ENCODE measurements around the gene PPFIBP1. TPM values are rescaled to one million over a fixed set of nuclear protein-coding genes. Genes with fewer than 3 reads are reported as not detected.
"Not testable (repeated sequence)": the region's sequence is repeated elsewhere in the genome, so short reads cannot be mapped to it uniquely, and the experiment has no call there.

PPFIBP1 gene
- total RNA-seq, 5 donors from 2014 or later (not counting 1 experiment from before 2014, with no cell fraction given): 4.1 to 6.1 (median 5.8) TPM

DNA sequence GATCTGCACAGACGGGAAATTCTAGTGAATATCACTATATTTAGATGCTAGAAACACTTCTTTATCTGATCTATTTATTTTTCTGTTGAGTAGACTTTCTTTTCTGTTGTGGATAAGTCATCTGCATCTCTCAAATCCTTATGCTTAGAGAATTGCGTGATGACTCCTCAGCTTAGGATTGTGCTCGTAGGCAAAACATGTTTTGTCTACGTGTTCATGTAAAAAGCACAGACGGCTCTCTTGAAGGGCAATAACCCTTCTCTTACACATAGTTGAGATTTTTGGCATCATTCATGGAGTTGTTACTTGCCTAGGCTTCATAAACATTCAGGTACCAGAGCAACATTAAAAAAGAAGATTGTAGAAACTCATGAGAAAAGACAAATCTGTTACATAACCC is 18.6 kb downstream of the PPFIBP1 start:
- no CpG with 5 or more reads among the region's 5 CpGs for WGBS (ENCODE audit: insufficient coverage)
- Mint-ChIP-seq H3K27me3 (peaks cover 1 to 11% of the 10 kb centered on the region in 2 donors), H3K9me3 (no peaks in the 10 kb centered on the region), H3K4me1 (peaks cover 0 to 10% (median 2%) of the 10 kb centered on the region in 3 donors), H3K27ac (no peak overlapping the region), H3K4me3 (no peak overlapping the region), H3K36me3 (peaks cover 5% of the 10 kb centered on the region)
- Histone ChIP-seq H3K4me3 (ENCODE audit: control insufficient read depth in 1 of 2, extremely low read depth in 1 of 2, low read length in 1 of 2) (no peak overlapping the region), H3K27me3 (replicated peaks in 1 of 2; ENCODE audit: control insufficient read depth in 2 of 2, extremely low read depth in 1 of 2, insufficient read depth in 2 of 2, low read length in 1 of 2) (peaks cover 0 to 5% of the 10 kb centered on the region in 2 experiments), H3K36me3 (ENCODE audit: control insufficient read depth in 2 of 2, extremely low read depth in 1 of 2, insufficient read depth in 1 of 2, low read length in 1 of 2) (no peaks in the 10 kb centered on the region), H3K27ac (ENCODE audit: low read length) (no peak overlapping the region), H3K4me1 (ENCODE audit: control insufficient read depth in 1 of 2, extremely low read depth in 1 of 2, insufficient read depth in 2 of 2, low read length in 2 of 2) (peaks cover 0 to 8% of the 10 kb centered on the region in 2 experiments), H3K9me3 (no peaks in the 10 kb centered on the region)
- ATAC-seq (replicated peaks in 1 of 4): no peak
- POLR2A ChIA-PET: no interaction called here
- DNase-seq: no peak
- CTCF ChIA-PET: no interaction called here

DNA sequence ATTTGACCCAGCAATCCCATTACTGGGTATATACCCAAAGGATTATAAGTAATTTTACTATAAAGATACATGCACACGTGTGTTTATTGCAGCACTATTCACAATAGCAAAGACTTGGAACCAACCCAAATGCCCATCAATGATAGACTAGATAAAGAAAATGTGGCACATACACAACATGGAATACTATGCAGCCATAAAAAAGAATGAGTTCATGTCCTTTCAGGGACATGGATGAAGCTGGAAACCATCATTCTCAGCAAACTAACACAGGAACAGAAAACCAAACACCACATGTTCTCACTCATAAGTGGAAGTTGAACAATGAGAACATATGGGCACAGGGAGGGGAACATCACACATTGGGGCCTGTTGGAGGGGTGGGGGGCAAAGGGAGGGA is 20.9 kb downstream of the PPFIBP1 start:
- H3K4me1 ChIP-seq (ENCODE audit: control insufficient read depth in 1 of 2, extremely low read depth in 1 of 2, insufficient read depth in 2 of 2, low read length in 2 of 2); H3K4me3 Mint-ChIP-seq; H3K9me3 Mint-ChIP-seq; H3K36me3 Mint-ChIP-seq; H3K27me3 ChIP-seq (replicated peaks in 1 of 2; ENCODE audit: control insufficient read depth in 2 of 2, extremely low read depth in 1 of 2, insufficient read depth in 2 of 2, low read length in 1 of 2); CTCF ChIA-PET; H3K36me3 ChIP-seq (ENCODE audit: control insufficient read depth in 2 of 2, extremely low read depth in 1 of 2, insufficient read depth in 1 of 2, low read length in 1 of 2); H3K27ac ChIP-seq (ENCODE audit: low read length); ATAC-seq (replicated peaks in 1 of 4); DNase-seq; POLR2A ChIA-PET; H3K4me3 ChIP-seq (ENCODE audit: control insufficient read depth in 1 of 2, extremely low read depth in 1 of 2, low read length in 1 of 2); H3K9me3 ChIP-seq: not testable (repeated sequence)
- Mint-ChIP-seq H3K4me1 (peaks cover 0 to 11% (median 3%) of the 10 kb centered on the region in 3 donors), H3K27ac (peak overlapping the region in 1 of 2 donors; percentile 34), H3K27me3 (peaks cover 4 to 11% of the 10 kb centered on the region in 2 donors)
- no CpG with 5 or more reads among the region's 1 CpG for WGBS (ENCODE audit: insufficient coverage)

DNA sequence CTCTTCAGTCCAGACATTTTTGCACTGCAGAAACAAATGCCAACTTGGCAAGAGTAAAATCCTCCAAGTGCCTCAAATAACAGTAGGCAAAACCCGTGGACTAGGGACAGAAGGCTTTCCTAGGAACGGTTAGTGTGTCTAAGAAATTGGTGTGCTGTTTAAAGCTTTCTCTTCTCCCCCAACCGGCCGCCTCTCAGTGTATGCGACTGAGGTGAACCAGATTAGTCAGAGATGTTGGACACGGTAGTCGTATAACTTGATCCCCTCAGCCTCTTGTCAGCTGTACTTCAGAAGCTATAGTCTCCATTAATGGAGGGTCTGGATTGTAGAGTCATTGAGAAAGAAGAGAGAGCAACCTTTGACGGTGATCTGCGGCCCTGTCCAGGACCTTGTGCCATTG is 21.7 kb downstream of the PPFIBP1 start:
- H3K9me3 Mint-ChIP-seq: no peaks in the 10 kb centered on the region
- peaks cover 5% of the 10 kb centered on the region for H3K36me3 Mint-ChIP-seq
- H3K27me3 ChIP-seq (replicated peaks in 1 of 2; ENCODE audit: control insufficient read depth in 2 of 2, extremely low read depth in 1 of 2, insufficient read depth in 2 of 2, low read length in 1 of 2): peaks cover 0 to 10% of the 10 kb centered on the region in 2 experiments
- 94% methylated on average over 2 of the region's 9 CpGs for WGBS (ENCODE audit: insufficient coverage)
- H3K4me3 ChIP-seq (ENCODE audit: control insufficient read depth in 1 of 2, extremely low read depth in 1 of 2, low read length in 1 of 2): no peak overlapping the region
- no peaks in the 10 kb centered on the region for H3K4me1 ChIP-seq (ENCODE audit: control insufficient read depth in 1 of 2, extremely low read depth in 1 of 2, insufficient read depth in 2 of 2, low read length in 2 of 2)
- peaks cover 0 to 11% (median 3%) of the 10 kb centered on the region in 3 donors for H3K4me1 Mint-ChIP-seq
- no peak for DNase-seq
- ATAC-seq (replicated peaks in 1 of 4): no peak
- H3K27me3 Mint-ChIP-seq: peaks cover 4 to 11% of the 10 kb centered on the region in 2 donors
- H3K27ac Mint-ChIP-seq: no peak overlapping the region
- POLR2A ChIA-PET: no interaction called here
- CTCF ChIA-PET: no interaction called here
- no peak overlapping the region for H3K4me3 Mint-ChIP-seq
- no peaks in the 10 kb centered on the region for H3K9me3 ChIP-seq
- no peaks in the 10 kb centered on the region for H3K36me3 ChIP-seq (ENCODE audit: control insufficient read depth in 2 of 2, extremely low read depth in 1 of 2, insufficient read depth in 1 of 2, low read length in 1 of 2)
- no peak overlapping the region for H3K27ac ChIP-seq (ENCODE audit: low read length)

DNA sequence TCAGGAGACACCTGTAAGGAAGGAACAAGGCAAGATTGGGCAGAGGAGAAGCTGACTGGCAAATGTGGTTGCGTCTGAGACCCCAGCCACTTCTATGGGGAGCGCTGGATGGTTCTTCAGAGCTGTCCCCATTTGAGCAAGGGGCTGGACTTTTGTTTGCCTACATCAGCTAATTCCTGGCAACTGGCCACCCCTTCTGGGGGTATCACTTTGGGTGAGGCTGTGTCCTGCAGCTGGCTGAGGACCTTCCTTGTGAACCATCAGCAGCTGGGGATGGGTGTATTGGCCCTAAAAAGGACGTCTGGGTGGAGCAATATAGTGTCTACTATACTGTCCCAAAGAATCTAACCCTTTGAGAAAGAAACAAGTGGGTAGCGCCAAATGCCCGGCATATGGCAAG is 23.6 kb downstream of the PPFIBP1 start:
- Mint-ChIP-seq H3K4me3 (no peak overlapping the region), H3K36me3 (peaks cover 5% of the 10 kb centered on the region), H3K27ac (no peak overlapping the region), H3K4me1 (peaks cover 0 to 6% (median 3%) of the 10 kb centered on the region in 3 donors), H3K9me3 (no peaks in the 10 kb centered on the region), H3K27me3 (peaks cover 2 to 8% of the 10 kb centered on the region in 2 donors)
- ATAC-seq (replicated peaks in 1 of 4) (no peak), DNase-seq (no peak)
- 92% methylated on average over 2 of the region's 5 CpGs for WGBS (ENCODE audit: insufficient coverage)
- Histone ChIP-seq H3K27me3 (replicated peaks in 1 of 2; ENCODE audit: control insufficient read depth in 2 of 2, extremely low read depth in 1 of 2, insufficient read depth in 2 of 2, low read length in 1 of 2) (peaks cover 0 to 8% of the 10 kb centered on the region in 2 experiments), H3K27ac (ENCODE audit: low read length) (no peak overlapping the region), H3K9me3 (no peaks in the 10 kb centered on the region), H3K4me3 (ENCODE audit: control insufficient read depth in 1 of 2, extremely low read depth in 1 of 2, low read length in 1 of 2) (no peak overlapping the region), H3K4me1 (ENCODE audit: control insufficient read depth in 1 of 2, extremely low read depth in 1 of 2, insufficient read depth in 2 of 2, low read length in 2 of 2) (no peaks in the 10 kb centered on the region), H3K36me3 (ENCODE audit: control insufficient read depth in 2 of 2, extremely low read depth in 1 of 2, insufficient read depth in 1 of 2, low read length in 1 of 2) (no peaks in the 10 kb centered on the region)
- POLR2A ChIA-PET: no interaction called here
- CTCF ChIA-PET: interaction anchor here in 1 of 2 donors (0.6 kb wide), 1 partner anchor 106 kb away, joined by 3 read pairs; no protein-coding TSS in a partner anchor

DNA sequence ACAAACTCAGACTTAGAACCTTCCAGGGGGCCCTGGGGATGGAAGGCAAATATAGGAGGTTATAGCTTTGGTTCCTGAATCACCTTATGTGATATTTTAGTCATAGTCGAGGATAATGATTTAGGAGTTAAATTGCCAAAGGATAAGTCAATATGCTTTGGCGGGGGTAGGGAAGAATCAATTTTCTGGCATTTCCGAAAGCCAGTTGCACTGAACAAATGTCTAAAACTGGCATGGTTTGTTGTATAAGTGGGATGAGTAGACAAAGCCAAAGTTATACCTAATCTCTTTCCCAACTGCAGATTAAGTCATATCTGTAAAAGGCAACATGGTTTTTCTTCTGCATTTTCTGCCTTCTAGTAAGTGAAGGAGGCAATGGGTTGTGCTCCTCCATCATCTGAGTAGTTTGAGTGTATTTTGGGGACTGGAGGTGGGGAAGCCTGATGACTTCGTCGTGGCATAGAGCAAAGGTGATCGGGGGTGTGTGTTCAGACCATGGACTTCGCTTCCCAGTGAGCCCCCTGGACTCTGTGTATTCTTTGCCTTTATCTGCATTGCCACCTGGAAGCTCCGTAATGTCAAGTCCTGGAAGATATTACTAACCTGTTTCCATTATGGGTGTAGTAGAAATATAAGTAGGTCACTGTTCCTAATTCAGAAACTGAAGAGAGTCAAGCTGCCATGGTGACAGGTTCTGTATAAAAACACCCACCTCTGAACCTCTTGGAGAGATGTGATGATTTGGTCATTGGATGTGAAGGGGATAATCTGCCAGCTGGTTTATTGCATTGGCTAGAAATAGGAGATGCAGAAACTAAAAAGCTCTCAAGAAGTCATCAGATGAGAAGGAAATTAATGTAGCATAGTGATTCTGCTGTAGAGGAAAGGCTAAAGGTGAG is 24.5 kb downstream of the PPFIBP1 start:
- peaks cover 0 to 6% (median 3%) of the 10 kb centered on the region in 3 donors for H3K4me1 Mint-ChIP-seq
- 74% methylated on average over 3 of the region's 8 CpGs for WGBS (ENCODE audit: insufficient coverage)
- no peaks in the 10 kb centered on the region for H3K4me1 ChIP-seq (ENCODE audit: control insufficient read depth in 1 of 2, extremely low read depth in 1 of 2, insufficient read depth in 2 of 2, low read length in 2 of 2)
- H3K9me3 Mint-ChIP-seq: no peaks in the 10 kb centered on the region
- no peak overlapping the region for H3K4me3 Mint-ChIP-seq
- ATAC-seq (replicated peaks in 1 of 4) (no peak), DNase-seq (no peak)
- no peaks in the 10 kb centered on the region for H3K9me3 ChIP-seq
- H3K36me3 Mint-ChIP-seq: peaks cover 5% of the 10 kb centered on the region
- ChIA-PET POLR2A (no interaction called here), CTCF (interaction anchor here in 1 of 2 donors (0.6 kb wide), 1 partner anchor 107 kb away, joined by 3 read pairs; no protein-coding TSS in a partner anchor)
- no peak overlapping the region for H3K4me3 ChIP-seq (ENCODE audit: control insufficient read depth in 1 of 2, extremely low read depth in 1 of 2, low read length in 1 of 2)
- H3K27me3 Mint-ChIP-seq: peaks cover 2 to 5% of the 10 kb centered on the region in 2 donors
- H3K27ac ChIP-seq (ENCODE audit: low read length): no peak overlapping the region
- H3K27ac Mint-ChIP-seq: no peak overlapping the region
- H3K36me3 ChIP-seq (ENCODE audit: control insufficient read depth in 2 of 2, extremely low read depth in 1 of 2, insufficient read depth in 1 of 2, low read length in 1 of 2): no peaks in the 10 kb centered on the region
- peaks cover 0 to 8% of the 10 kb centered on the region in 2 experiments for H3K27me3 ChIP-seq (replicated peaks in 1 of 2; ENCODE audit: control insufficient read depth in 2 of 2, extremely low read depth in 1 of 2, insufficient read depth in 2 of 2, low read length in 1 of 2)

DNA sequence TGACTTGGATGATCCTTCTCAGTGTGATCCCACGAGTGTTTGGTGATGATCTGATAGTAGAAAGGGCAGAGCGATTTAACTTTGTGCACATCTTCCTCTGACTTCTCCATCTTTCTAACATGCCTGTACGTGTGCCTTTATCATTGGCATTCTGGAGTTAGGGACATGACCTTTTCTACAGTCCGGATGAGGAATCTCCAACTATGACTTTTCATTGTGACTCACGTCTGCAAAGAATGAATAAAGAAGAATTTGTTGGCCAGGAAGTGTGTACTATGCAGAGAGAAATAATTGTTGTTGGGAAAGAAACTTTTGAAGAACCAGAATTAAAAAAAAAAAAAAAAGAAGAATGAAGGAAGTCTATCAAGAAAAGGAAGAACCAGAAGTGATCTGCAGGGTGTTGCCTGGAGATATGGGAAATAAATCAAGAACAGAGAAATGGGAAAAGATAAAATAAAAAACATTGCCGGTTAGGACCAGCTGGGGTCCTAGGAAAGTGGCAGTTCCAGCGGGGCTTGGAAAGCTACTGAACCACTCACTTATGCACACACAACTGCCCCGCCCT is 25.3 kb downstream of the PPFIBP1 start:
- H3K36me3 Mint-ChIP-seq: peaks cover 3% of the 10 kb centered on the region
- POLR2A ChIA-PET: no interaction called here
- CTCF ChIA-PET: no interaction called here
- H3K36me3 ChIP-seq (ENCODE audit: control insufficient read depth in 2 of 2, extremely low read depth in 1 of 2, insufficient read depth in 1 of 2, low read length in 1 of 2): no peaks in the 10 kb centered on the region
- H3K27ac Mint-ChIP-seq: no peak overlapping the region
- H3K4me1 ChIP-seq (ENCODE audit: control insufficient read depth in 1 of 2, extremely low read depth in 1 of 2, insufficient read depth in 2 of 2, low read length in 2 of 2): no peaks in the 10 kb centered on the region
- H3K9me3 Mint-ChIP-seq: no peaks in the 10 kb centered on the region
- peaks cover 0 to 6% (median 3%) of the 10 kb centered on the region in 3 donors for H3K4me1 Mint-ChIP-seq
- peaks cover 0 to 8% of the 10 kb centered on the region in 2 experiments for H3K27me3 ChIP-seq (replicated peaks in 1 of 2; ENCODE audit: control insufficient read depth in 2 of 2, extremely low read depth in 1 of 2, insufficient read depth in 2 of 2, low read length in 1 of 2)
- DNase-seq: no peak
- 55% methylated on average over 2 of the region's 8 CpGs for WGBS (ENCODE audit: insufficient coverage)
- H3K4me3 ChIP-seq (ENCODE audit: control insufficient read depth in 1 of 2, extremely low read depth in 1 of 2, low read length in 1 of 2): no peak overlapping the region
- ATAC-seq (replicated peaks in 1 of 4): no peak
- H3K27me3 Mint-ChIP-seq: peaks cover 2 to 3% of the 10 kb centered on the region in 2 donors
- no peak overlapping the region for H3K27ac ChIP-seq (ENCODE audit: low read length)
- H3K4me3 Mint-ChIP-seq: no peak overlapping the region
- H3K9me3 ChIP-seq: no peaks in the 10 kb centered on the region
